Thyroid gland (tissue), 4 donors: ENCODE measurements around the gene TMEM198.

Experiments used
- CTCF ChIP-seq, 6 experiments: fragments of 200-600 bp in 3 of 6; fragments of 450-650 bp in 3 of 6; sonication (generic) in 3 of 6; IDR thresholded peaks; one replicate each; pipeline ENCODE4 v1.5.1; 2016 to 2019; ENCODE audit warnings: antibody characterized with exemption in 6 of 6, mild to moderate bottlenecking in 2 of 6, inconsistent platforms in 1 of 6, moderate library complexity in 1 of 6
- POLR2A ChIP-seq, 2 donors: fragments of 450-650 bp; IDR thresholded peaks; one replicate each; pipeline ENCODE4 v1.6.1; 2017; ENCODE audit warnings: antibody characterized with exemption in 2 of 2, mild to moderate bottlenecking in 2 of 2, moderate library complexity in 1 of 2

DNA sequence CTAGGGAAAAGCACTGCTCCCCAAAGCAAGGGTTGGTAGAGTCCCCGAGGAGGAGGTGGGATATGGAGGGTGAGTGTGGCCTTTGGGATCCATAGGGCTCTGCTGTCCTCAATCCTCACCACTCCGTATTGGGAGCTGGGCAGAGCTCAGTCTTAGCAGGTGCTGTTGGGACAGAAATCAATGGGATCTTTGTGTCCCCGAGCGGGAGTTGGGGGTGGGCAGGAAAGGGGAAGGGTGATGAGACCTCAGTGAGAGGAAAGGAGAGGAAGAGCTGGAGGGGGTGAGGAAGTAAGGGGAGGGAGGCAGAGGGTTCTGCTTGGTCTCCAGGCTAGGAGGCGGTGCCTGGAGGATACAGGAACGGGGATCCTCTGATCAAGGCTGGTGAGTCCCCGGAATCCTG lies 26.9 kb upstream of the TMEM198 start:
- TF ChIP-seq CTCF (IDR thresholded peaks at IDR 0.05) (no peak), POLR2A (IDR thresholded peaks at IDR 0.05) (no peak)
